DND-41 (cell line): Measurements from ENCODE around the gene CYP26C1.

Experiments used
- ATAC-seq: fragments of 200-7000 bp; cut with Tn5 transposase; 3 replicates; pipeline ENCODE4 v1.9.1; 2021; ENCODE audit warnings: low read depth; ENCODE audit not compliant: insufficient read depth
- DNase-seq: peaks from one replicate; pipeline ENCODE4 v3.0.0-alpha.2; 2020
- H2AFZ ChIP-seq: 2 replicates; pipeline ENCODE4 v1.6.0; 2012; ENCODE audit warnings: low read depth, low read length
- H3K27ac ChIP-seq: 2 replicates; pipeline ENCODE4 v1.5.1; 2012; ENCODE audit warnings: low read length, inconsistent platforms
- H3K27me3 ChIP-seq: fragments of 200-600 bp; sonication (generic); 2 replicates; pipeline ENCODE4 v1.6.0; 2012; ENCODE audit warnings: low read length, mild to moderate bottlenecking, inconsistent platforms; ENCODE audit not compliant: insufficient read depth, poor library complexity
- H3K36me3 ChIP-seq: 2 replicates; pipeline ENCODE4 v1.5.1; 2012; ENCODE audit warnings: low read length, inconsistent platforms; ENCODE audit not compliant: insufficient read depth
- H3K4me1 ChIP-seq: 2 replicates; pipeline ENCODE4 v1.5.1; 2012; ENCODE audit warnings: mild to moderate bottlenecking, low read length; ENCODE audit not compliant: insufficient read depth
- H3K4me2 ChIP-seq: 2 replicates; pipeline ENCODE4 v1.6.0; 2012; ENCODE audit warnings: mild to moderate bottlenecking, moderate library complexity, low read length, inconsistent platforms; ENCODE audit not compliant: insufficient read depth
- H3K4me3 ChIP-seq, 2 experiments: fragments of 200-600 bp in 1 of 2; shearing (Covaris generic) in 1 of 2; 2 replicates each; pipeline ENCODE4 v1.5.1; 2012 to 2016; ENCODE audit warnings: inconsistent platforms in 2 of 2, low read length in 2 of 2, mild to moderate bottlenecking in 2 of 2, low read depth in 1 of 2, moderate library complexity in 1 of 2
- H3K79me2 ChIP-seq: 2 replicates; pipeline ENCODE4 v1.6.0; 2012; ENCODE audit warnings: low read length, inconsistent platforms; ENCODE audit not compliant: insufficient read depth
- H3K9ac ChIP-seq: 2 replicates; pipeline ENCODE4 v1.6.0; 2012; ENCODE audit warnings: low read depth, mild to moderate bottlenecking, inconsistent platforms, low read length, moderate library complexity
- H3K9me3 ChIP-seq: 2 replicates; pipeline ENCODE4 v1.5.1; 2012; ENCODE audit warnings: low read length, moderate library complexity, mild to moderate bottlenecking, inconsistent platforms; ENCODE audit not compliant: insufficient read depth, severe bottlenecking
- H4K20me1 ChIP-seq: 2 replicates; pipeline ENCODE4 v1.6.0; 2012; ENCODE audit warnings: low read length; ENCODE audit not compliant: insufficient read depth
- EZH2 ChIP-seq: IDR thresholded peaks from 3 replicates; pipeline ENCODE4 v1.6.1; 2012; ENCODE audit warnings: borderline replicate concordance, low read depth, mild to moderate bottlenecking, moderate library complexity, low read length, inconsistent platforms; ENCODE audit not compliant: severe bottlenecking
- TF ChIP-seq, protein P1 (sequence below): IDR thresholded peaks from 2 replicates; pipeline ENCODE4 v1.5.1; 2012; ENCODE audit warnings: borderline replicate concordance, low read length, moderate library complexity, mild to moderate bottlenecking; ENCODE audit not compliant: poor library complexity, severe bottlenecking; ENCODE audit errors: extremely low read depth

The CYP26C1 gene

DNA sequence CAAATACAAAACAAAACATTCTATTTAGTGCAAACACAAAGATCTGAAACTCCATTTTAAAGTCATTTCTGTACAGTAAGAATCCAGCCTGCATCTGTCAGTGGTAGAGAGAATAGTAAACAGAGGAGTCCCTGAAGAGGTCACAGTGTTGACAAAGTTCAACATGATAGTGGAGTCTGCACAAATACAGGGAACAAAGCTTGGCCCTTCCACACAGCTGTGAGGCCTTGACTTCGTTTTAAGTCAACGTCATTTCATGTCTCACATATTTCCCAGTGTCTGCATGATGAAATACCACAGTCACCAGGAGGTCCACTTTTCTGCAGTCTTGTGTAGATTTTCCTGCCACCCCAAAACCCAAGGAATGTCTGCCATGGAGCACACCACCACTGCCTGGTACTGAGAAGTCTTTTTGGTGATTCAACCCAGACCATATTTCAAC lies 46.1 kb downstream of the CYP26C1 start:
- Histone ChIP-seq H3K4me2 (no peak overlapping the region), H3K9ac (no peak overlapping the region), H3K4me1 (no peaks in the 10 kb centered on the region), H3K79me2 (no peaks in the 10 kb centered on the region), H4K20me1 (no peaks in the 10 kb centered on the region), H3K27me3 (no peaks in the 10 kb centered on the region), H2AFZ (no peak overlapping the region), H3K9me3 (peaks cover 4% of the 10 kb centered on the region), H3K27ac (no peak overlapping the region), H3K36me3 (no peaks in the 10 kb centered on the region), H3K4me3 (no peak overlapping the region)
- TF ChIP-seq EZH2 = no peak
- TF ChIP-seq, protein P1, sequence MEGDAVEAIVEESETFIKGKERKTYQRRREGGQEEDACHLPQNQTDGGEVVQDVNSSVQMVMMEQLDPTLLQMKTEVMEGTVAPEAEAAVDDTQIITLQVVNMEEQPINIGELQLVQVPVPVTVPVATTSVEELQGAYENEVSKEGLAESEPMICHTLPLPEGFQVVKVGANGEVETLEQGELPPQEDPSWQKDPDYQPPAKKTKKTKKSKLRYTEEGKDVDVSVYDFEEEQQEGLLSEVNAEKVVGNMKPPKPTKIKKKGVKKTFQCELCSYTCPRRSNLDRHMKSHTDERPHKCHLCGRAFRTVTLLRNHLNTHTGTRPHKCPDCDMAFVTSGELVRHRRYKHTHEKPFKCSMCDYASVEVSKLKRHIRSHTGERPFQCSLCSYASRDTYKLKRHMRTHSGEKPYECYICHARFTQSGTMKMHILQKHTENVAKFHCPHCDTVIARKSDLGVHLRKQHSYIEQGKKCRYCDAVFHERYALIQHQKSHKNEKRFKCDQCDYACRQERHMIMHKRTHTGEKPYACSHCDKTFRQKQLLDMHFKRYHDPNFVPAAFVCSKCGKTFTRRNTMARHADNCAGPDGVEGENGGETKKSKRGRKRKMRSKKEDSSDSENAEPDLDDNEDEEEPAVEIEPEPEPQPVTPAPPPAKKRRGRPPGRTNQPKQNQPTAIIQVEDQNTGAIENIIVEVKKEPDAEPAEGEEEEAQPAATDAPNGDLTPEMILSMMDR = no peak
- DNase-seq (no peak), ATAC-seq (no peak)

DNA sequence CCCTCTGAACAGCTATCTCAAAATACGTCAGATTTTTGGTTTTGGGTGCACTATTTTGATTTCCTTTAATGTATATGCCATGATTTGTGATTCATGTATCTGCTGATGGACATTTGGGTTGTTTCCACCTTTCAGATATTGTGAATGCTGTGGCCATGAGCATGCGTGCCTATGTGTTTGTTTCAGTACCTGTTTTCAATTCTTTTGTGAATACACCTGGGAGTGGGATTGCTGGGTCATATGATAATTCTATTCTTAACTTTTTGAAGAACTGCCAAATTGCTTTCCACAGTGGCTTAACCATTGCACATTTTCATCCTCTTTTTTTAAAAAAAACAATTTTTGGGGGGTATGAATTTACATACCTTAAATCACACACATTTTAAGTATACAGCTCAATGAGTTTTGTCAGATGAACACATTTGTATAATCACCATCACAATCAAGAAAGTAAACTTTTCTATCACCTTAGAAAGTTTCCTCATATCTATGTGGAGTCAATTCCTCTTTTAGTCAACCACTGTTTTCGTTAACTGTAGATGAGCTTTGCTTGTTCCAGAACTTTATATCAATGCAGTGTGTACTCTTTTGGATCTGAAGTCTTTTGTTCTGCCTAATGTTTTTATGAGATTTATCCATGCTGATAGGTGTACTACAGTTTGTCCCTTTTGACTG lies 50.0 kb downstream of the CYP26C1 start:
- H3K9ac ChIP-seq = no peak overlapping the region
- no peak overlapping the region for H3K4me3 ChIP-seq
- H4K20me1 ChIP-seq = no peaks in the 10 kb centered on the region
- no peaks in the 10 kb centered on the region for H3K36me3 ChIP-seq
- no peaks in the 10 kb centered on the region for H3K79me2 ChIP-seq
- H3K4me1 ChIP-seq = peaks cover 5% of the 10 kb centered on the region
- H3K27ac ChIP-seq = no peak overlapping the region
- ATAC-seq (no peak), DNase-seq (no peak)
- H2AFZ ChIP-seq = no peak overlapping the region
- H3K4me2 ChIP-seq = no peak overlapping the region
- H3K27me3 ChIP-seq = peaks cover 10% of the 10 kb centered on the region
- TF ChIP-seq EZH2 = no peak
- TF ChIP-seq, protein P1 = no peak
- H3K9me3 ChIP-seq = no peaks in the 10 kb centered on the region

- H2AFZ ChIP-seq = no peak overlapping the region
- H3K4me1 ChIP-seq = peaks cover 11% of the 10 kb centered on the region
- H3K4me2 ChIP-seq = no peak overlapping the region
- H3K9me3 ChIP-seq = no peaks in the 10 kb centered on the region
- no peak for ATAC-seq
- H3K27me3 ChIP-seq = peaks cover 10% of the 10 kb centered on the region
- no peak for DNase-seq
- no peaks in the 10 kb centered on the region for H3K79me2 ChIP-seq
- H3K36me3 ChIP-seq = no peaks in the 10 kb centered on the region
- H3K4me3 ChIP-seq = no peak overlapping the region
- H4K20me1 ChIP-seq = no peaks in the 10 kb centered on the region
- no peak overlapping the region for H3K9ac ChIP-seq
- TF ChIP-seq, protein P1 = no peak
- TF ChIP-seq EZH2 = no peak
- H3K27ac ChIP-seq = no peak overlapping the region
Observed at GRCh38 chr10:93113042-93113441, 52.4 kb downstream of the CYP26C1 start.
